Right lobe of liver (tissue), 4 donors: Measurements from ENCODE around the gene SLC10A7.

Experiments used
- CTCF ChIP-seq, 4 donors: fragments of 200-600 bp in 3 of 4; fragments of 450-650 bp in 1 of 4; IDR thresholded peaks; one replicate each; pipeline versions ENCODE4 v1.5.1 to v1.8.0; 2016 to 2022; ENCODE audit warnings: antibody characterized with exemption in 4 of 4, mild to moderate bottlenecking in 2 of 4
- POLR2A ChIP-seq: fragments of 450-650 bp; IDR thresholded peaks from one replicate; pipeline ENCODE4 v1.6.1; 2017; ENCODE audit warnings: antibody characterized with exemption, mild to moderate bottlenecking
- donor health status: DM: no; HTN: no; CAD: no.
- donor health status: DM: no; HTN: no; CAD: no.
- donor health status: DM: no; HTN: yes; CAD: no.

GRCh38 chr4:146450524-146450923 lies 71.2 kb downstream of the SLC10A7 start:
- no peak for TF ChIP-seq POLR2A
- TF ChIP-seq CTCF (IDR thresholded peaks at IDR 0.05): no peak
